ENCODE data around the gene SLC47A1.

DNA sequence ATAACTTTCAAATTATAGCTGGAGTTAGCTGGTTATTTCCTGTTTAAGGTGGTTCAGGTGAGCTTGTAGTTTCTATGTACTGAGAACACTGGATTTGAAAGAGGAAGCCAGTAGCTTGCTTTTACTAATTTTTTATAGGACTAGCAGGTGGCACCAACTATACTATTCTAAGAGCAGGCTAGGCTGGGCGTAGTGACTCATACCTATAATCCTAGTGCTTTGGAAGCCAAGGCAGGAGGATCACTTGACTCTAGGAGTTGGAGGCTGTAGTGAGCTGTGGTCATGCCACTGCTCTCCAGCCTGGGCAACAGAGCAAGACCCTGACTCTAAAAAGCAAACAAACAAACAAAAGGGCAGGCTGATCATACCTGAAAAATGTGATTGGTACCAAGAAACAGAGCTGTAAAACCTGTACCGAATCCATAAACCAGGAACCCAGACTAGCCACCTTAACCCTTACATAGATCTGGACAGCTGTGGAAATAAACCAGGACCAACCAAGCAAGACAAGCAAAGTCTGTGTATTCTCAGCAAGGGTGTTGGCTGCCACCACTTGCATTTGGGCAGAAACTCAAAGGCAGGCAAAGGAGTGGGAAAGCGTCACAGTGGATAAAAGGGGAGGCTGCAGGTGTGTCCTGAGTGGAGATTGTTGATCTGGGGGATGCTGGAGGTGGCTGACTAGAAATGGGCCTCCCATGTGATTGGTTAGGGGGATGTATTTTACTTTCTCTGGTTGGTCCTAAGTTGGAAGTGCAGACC is 36.3 kb downstream of the SLC47A1 start:
- TF ChIP-seq POLR2A (IDR thresholded peaks at IDR 0.05; ENCODE audit: low read depth, low read length) (no peak), TAF1 (IDR thresholded peaks at IDR 0.05; ENCODE audit: low read depth, low read length) (no peak), POLR2AphosphoS5 (IDR thresholded peaks at IDR 0.05; ENCODE audit: low read depth, low read length) (no peak), POU2F2 (IDR thresholded peaks at IDR 0.05; ENCODE audit: low read depth, low read length) (no peak)
